MCF 10A (cell line): Measurements from ENCODE around the gene CRYGD. TPM values are rescaled to one million over a fixed set of nuclear protein-coding genes. Genes with fewer than 3 reads are reported as not detected.
"Not testable (repeated sequence)": the region's sequence is repeated elsewhere in the genome, so short reads cannot be mapped to it uniquely, and the experiment has no call there.

Experiments
- BruUV-seq: library from RNA; stranded (reverse); fragments of 400-500 nt; replicated peaks from 2 replicates; lab custom pipeline; 2021; lab: Mats Ljungman, UMichigan
- CTCF ChIA-PET: fragments of 300-600 bp; sonication (Branson Sonifier 250); formaldehyde crosslinking; extraction: SDS; loops from one replicate; lab custom pipeline; 2021; ENCODE audit warnings: antibody characterized with exemption, inconsistent platforms; lab: Yijun Ruan, JAX
- POLR2A ChIA-PET: fragments of 300-600, 350-650 bp; sonication (Branson Sonifier 250); formaldehyde crosslinking; extraction: SDS; loops from one replicate; lab custom pipeline; 2020; ENCODE audit warnings: antibody characterized with exemption, inconsistent platforms; lab: Yijun Ruan, JAX
- DNase-seq: peaks from one replicate; pipeline ENCODE4 v3.0.0-alpha.2; 2018; ENCODE audit not compliant: unreplicated experiment
- H3K27ac Mint-ChIP-seq: one replicate; pipeline ENCODE4 v1.8.0; 2022; ENCODE audit warnings: mild to moderate bottlenecking, low read depth, mixed read lengths; ENCODE audit not compliant: unreplicated experiment
- H3K27me3 Mint-ChIP-seq: one replicate; pipeline ENCODE4 v1.8.0; 2022; ENCODE audit warnings: mixed read lengths; ENCODE audit not compliant: insufficient read depth, unreplicated experiment
- H3K36me3 Mint-ChIP-seq: one replicate; pipeline ENCODE4 v1.8.0; 2022; ENCODE audit warnings: mild to moderate bottlenecking, moderate library complexity, mixed read lengths; ENCODE audit not compliant: insufficient read depth, unreplicated experiment
- H3K4me1 Mint-ChIP-seq: one replicate; pipeline ENCODE4 v1.8.0; 2022; ENCODE audit warnings: mixed read lengths; ENCODE audit not compliant: insufficient read depth, unreplicated experiment
- H3K4me3 Mint-ChIP-seq: one replicate; pipeline ENCODE4 v1.8.0; 2022; ENCODE audit warnings: mild to moderate bottlenecking, moderate library complexity, mixed read lengths; ENCODE audit not compliant: unreplicated experiment
- H3K9me3 Mint-ChIP-seq: one replicate; pipeline ENCODE4 v1.8.0; 2022; ENCODE audit warnings: mixed read lengths; ENCODE audit not compliant: unreplicated experiment
- intact Hi-C: fragments of 100-400 bp; cut with micrococcal nuclease; formaldehyde crosslinking; loops from 2 replicates; pipeline ENCODE4 v1.14.1; 2022
- total RNA-seq: library from RNA; stranded (reverse); gene quantifications from 2 replicates; pipeline ENCODE4 v1.2.3, GENCODE V29; 2022
- TF ChIP-seq, protein P1 (sequence below): fragments of 200-600 bp; IDR thresholded peaks from one replicate; pipeline ENCODE4 v1.8.0; 2022; ENCODE audit warnings: antibody characterized with exemption, mild to moderate bottlenecking; ENCODE audit not compliant: unreplicated experiment

The CRYGD gene
- total RNA-seq, 1 experiment from 2014 or later = not detected

DNA sequence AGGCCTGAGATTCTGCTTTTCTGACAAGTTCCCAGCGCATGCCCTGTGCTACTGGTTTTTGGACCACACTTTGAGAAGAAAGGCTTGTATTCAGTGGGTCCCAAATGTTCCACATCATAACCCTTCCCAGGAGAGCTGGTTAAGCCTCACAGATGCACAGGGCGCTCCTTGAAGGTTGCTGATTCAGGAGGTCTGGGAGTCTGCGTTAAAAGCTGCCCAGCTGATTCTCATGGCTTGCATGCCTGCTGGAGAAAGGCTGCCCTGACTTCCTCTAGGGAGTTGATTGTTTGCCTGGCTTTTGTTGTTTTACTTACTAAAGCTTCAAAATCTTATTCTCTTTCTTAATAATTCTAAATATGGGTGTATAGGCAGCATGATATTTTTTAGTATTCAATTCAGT is 20.7 kb downstream of the CRYGD start:
- intact Hi-C loops = loop anchor here (2.0 to 10.0 kb wide), 3 partner anchors 71 to 1104 kb away; no protein-coding TSS in a partner anchor
- Mint-ChIP-seq H3K36me3 (no peaks in the 10 kb centered on the region), H3K4me1 (peaks cover 4% of the 10 kb centered on the region), H3K27me3 (no peaks in the 10 kb centered on the region), H3K27ac (no peak overlapping the region), H3K4me3 (no peak overlapping the region), H3K9me3 (no peaks in the 10 kb centered on the region)
- no peak for DNase-seq
- ChIA-PET POLR2A (interaction anchor here (0.6 kb wide), 1 partner anchor 1502 kb away, joined by 5 read pairs; no protein-coding TSS in a partner anchor), CTCF (interaction anchor here (0.5 to 4.7 kb wide), 6 partner anchors 9 to 338 kb away, joined by 3 to 46 read pairs (median 4); partner anchors contain the start of gene IDH1)
- BruUV-seq = no TSS peak
- TF ChIP-seq, protein P1, sequence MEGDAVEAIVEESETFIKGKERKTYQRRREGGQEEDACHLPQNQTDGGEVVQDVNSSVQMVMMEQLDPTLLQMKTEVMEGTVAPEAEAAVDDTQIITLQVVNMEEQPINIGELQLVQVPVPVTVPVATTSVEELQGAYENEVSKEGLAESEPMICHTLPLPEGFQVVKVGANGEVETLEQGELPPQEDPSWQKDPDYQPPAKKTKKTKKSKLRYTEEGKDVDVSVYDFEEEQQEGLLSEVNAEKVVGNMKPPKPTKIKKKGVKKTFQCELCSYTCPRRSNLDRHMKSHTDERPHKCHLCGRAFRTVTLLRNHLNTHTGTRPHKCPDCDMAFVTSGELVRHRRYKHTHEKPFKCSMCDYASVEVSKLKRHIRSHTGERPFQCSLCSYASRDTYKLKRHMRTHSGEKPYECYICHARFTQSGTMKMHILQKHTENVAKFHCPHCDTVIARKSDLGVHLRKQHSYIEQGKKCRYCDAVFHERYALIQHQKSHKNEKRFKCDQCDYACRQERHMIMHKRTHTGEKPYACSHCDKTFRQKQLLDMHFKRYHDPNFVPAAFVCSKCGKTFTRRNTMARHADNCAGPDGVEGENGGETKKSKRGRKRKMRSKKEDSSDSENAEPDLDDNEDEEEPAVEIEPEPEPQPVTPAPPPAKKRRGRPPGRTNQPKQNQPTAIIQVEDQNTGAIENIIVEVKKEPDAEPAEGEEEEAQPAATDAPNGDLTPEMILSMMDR = no peak

DNA sequence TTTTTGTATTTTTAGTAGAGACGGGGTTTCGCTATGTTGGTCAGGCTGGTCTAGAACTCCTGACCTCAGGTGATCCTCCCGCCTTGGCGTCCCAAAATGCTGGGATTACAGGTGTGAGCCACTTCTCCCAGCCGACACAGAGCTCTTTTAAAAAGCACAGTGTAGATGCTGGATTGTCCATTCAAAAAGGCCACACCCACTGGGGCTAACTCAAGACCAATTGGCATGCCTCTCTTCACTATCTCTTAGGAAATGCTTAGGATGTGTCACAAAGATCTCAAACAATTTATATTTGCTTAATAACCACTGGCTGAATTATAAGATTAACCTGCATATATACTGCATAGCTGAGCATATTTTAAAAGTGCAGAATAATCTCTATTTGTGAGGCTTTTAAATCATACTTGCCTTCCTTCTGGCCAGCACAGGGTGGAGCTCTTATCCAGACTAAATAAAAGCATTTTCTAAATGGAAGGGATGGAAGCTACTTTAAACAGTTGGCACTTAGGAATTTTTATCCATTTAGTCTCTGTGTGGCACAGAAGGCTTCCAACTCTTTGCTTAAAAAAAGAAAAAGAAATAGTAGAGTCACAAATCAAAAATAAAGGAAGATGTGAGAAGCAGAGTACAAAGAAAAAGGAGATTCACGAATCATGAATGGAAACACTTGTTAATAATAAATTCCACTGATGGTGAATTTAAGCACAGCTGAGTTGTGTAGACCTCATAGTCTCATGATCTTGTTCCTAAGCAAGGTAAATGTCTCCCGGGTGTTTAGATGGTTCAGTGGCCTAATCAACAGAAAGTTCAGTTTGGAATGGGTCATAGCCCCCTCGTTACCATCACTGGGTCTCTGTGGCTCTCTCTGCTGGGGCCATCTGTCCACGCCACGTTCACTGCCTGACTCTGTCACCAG is 22.4 kb downstream of the CRYGD start:
- Mint-ChIP-seq H3K4me1 (peaks cover 4% of the 10 kb centered on the region), H3K4me3 (no peak overlapping the region), H3K9me3 (no peaks in the 10 kb centered on the region), H3K27me3 (no peaks in the 10 kb centered on the region), H3K27ac (no peak overlapping the region), H3K36me3 (no peaks in the 10 kb centered on the region)
- DNase-seq = peak; percentile 37
- POLR2A ChIA-PET = interaction anchor here (1.7 to 2.4 kb wide), 3 partner anchors 73 to 165 kb away, joined by 6 to 22 read pairs (median 11); partner anchors contain the start of genes IDH1 and PIKFYVE
- intact Hi-C loops = loop anchor here (1.0 to 10.0 kb wide), 4 partner anchors 73 to 1105 kb away; partner anchors contain the start of gene IDH1
- TF ChIP-seq, protein P1 = peak; percentile 30
- CTCF ChIA-PET = interaction anchor here (0.6 to 4.7 kb wide), 26 partner anchors 9 to 1135 kb away, joined by 3 to 46 read pairs (median 4); partner anchors contain the start of genes IDH1 and PIKFYVE
- BruUV-seq = no TSS peak

DNA sequence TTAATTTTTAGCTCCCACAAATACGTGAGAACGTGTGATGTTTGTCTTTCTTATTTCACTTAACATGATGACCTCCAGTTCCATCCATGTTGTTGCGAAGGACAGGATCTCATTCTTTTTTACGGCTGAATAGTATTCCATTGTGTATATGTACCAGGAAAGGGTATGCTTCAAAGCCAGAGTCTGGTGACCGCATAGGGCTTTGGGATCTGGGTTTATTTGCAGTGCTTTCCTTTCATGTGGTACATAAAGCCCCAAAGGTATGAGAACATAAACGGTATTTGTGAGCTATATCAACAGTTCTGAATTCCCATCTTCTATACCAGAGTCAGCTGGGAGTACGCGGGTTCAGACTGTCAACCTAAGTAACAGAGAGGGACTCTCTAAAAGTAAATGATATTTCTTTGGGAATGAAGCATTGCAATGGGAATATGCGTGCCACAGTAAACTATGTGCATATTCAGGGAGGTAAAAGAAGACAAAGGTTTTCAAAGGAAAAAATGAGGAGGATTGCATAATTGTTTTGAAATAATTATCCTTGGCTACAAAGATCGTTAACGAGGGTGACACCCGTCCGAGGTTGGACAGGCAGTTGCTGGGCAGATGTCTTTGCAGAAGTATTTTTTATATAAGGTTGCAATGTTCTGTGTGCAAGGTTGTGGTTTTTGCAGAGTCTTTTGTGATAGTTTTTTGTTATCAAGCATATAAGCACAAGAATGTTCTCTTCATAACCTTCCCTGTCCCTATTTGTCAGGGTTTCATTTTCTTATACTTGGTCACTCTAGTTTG is 24.4 kb downstream of the CRYGD start:
- H3K27ac Mint-ChIP-seq = no peak overlapping the region
- H3K36me3 Mint-ChIP-seq = no peaks in the 10 kb centered on the region
- TF ChIP-seq, protein P1 = no peak
- ChIA-PET CTCF (interaction anchor here (0.6 to 1.8 kb wide), 5 partner anchors 10 to 1222 kb away, joined by 3 to 12 read pairs (median 3); no protein-coding TSS in a partner anchor), POLR2A (no interaction called here)
- no peaks in the 10 kb centered on the region for H3K9me3 Mint-ChIP-seq
- H3K4me3 Mint-ChIP-seq = no peak overlapping the region
- BruUV-seq = no TSS peak
- peaks cover 4% of the 10 kb centered on the region for H3K4me1 Mint-ChIP-seq
- no peak for DNase-seq
- intact Hi-C loops = loop anchor here (5.0 to 10.0 kb wide), 2 partner anchors 275 to 1107 kb away; no protein-coding TSS in a partner anchor
- H3K27me3 Mint-ChIP-seq = no peaks in the 10 kb centered on the region

DNA sequence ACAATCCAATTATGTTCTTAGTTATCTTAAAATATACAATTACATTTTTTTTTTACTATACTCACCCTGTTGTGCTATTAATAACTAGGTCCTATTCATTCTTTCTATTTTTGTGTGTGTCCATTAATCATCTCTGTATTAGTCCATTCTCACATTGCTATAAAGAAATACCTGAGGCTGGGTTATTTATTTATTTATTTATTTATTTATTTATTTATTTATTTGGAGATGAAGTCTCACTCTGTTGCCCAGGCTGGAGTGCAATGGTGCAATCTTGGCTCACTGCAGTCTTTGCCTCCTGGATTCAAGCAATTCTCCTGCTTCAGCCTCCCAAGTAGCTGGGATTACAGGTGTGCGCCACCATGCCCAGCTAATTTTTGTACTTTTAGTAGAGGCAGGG is 25.6 kb downstream of the CRYGD start:
- H3K4me1 Mint-ChIP-seq, DNase-seq, BruUV-seq, intact Hi-C loops, H3K4me3 Mint-ChIP-seq, H3K27ac Mint-ChIP-seq, H3K36me3 Mint-ChIP-seq, H3K9me3 Mint-ChIP-seq, H3K27me3 Mint-ChIP-seq: not testable (repeated sequence)
- CTCF ChIA-PET = interaction anchor here (0.5 to 1.0 kb wide), 4 partner anchors 26 to 329 kb away, joined by 3 read pairs; partner anchors contain the start of gene FZD5
- POLR2A ChIA-PET = interaction anchor here (0.8 kb wide), 1 partner anchor 74 kb away, joined by 4 read pairs; no protein-coding TSS in a partner anchor
